SK-N-SH treated with all-trans-retinoic acid at 6 μM for 48 hours (cell line): Measurements from ENCODE around the gene NDC80.

ENCODE experiments used
- ZC3H10 ChIP-seq: fragments of 250-450 bp; sonication (Bioruptor Pico); IDR thresholded peaks from 2 replicates; pipeline ENCODE4 v1.5.1; 2021; ENCODE audit warnings: mild to moderate bottlenecking, moderate library complexity
- ZNF8 ChIP-seq: fragments of 450-650 bp; formaldehyde crosslinking; IDR thresholded peaks from 2 replicates; pipeline ENCODE4 v1.5.0; 2020; ENCODE audit warnings: mild to moderate bottlenecking, moderate library complexity

DNA sequence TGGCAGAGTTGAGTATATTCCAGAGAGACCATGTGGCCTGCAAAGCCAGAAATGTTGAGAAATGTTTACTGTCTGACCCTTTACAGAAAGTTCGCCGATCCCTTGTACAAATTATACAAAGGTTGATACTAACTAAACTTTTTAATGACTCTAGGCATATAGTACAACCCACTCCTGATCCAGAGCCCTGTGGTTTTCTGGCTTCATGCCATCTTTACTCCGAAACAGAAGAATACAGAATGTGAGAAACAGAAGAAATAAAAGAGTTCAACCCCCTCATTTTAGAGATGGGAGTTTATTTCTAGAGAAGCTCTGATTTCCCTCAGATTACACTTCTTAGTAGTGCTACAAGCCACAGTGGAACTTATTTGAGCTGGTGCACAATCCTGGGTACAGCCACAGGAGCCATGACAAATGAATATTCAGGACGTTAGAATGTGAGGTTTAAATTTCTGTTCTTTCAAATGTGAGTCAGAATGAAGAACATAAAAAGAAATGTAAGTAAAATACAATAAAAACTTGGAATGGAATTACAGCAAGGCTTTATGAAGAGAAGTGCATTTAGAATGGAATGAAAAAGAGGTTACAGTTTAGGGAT, 46.1 kb downstream of the NDC80 start:
- no peak for TF ChIP-seq ZC3H10
- no peak for TF ChIP-seq ZNF8 (CRISPR knock-in tag)
